ENCODE data around the gene BCAS3.
A peak's percentile ranks its signal among the peaks of the same experiment; 100 is the strongest.
"Not testable (repeated sequence)": the region's sequence is repeated elsewhere in the genome, so short reads cannot be mapped to it uniquely, and the experiment has no call there.

BCAS3 gene

GRCh38 chr17:60677308-60678117, at the start of gene BCAS3:
Gene BCAS3, plus strand, starts transcription at chr17:60677851.
- peak; percentile 99 for DNase-seq (ENCODE audit: low spot score)

- DNase-seq (ENCODE audit: low spot score): no peak
Observed at GRCh38 chr17:60628252-60628889, 49.3 kb upstream of the BCAS3 start.

GRCh38 chr17:60629120-60629519, 48.5 kb upstream of the BCAS3 start:
- no peak for DNase-seq (ENCODE audit: low spot score)

- DNase-seq (ENCODE audit: low spot score): no peak
Observed at GRCh38 chr17:60630352-60630751, 47.3 kb upstream of the BCAS3 start.

- no peak for DNase-seq (ENCODE audit: low spot score)
Observed at GRCh38 chr17:60631119-60631518, 46.5 kb upstream of the BCAS3 start.

GRCh38 chr17:60637683-60638082, 40.0 kb upstream of the BCAS3 start:
- no peak for DNase-seq (ENCODE audit: low spot score)

- no peak for DNase-seq (ENCODE audit: low spot score)
Observed at GRCh38 chr17:60639019-60639330, 38.7 kb upstream of the BCAS3 start.

GRCh38 chr17:60640503-60640902, 37.1 kb upstream of the BCAS3 start:
- DNase-seq (ENCODE audit: low spot score): peak; percentile 14

GRCh38 chr17:60641126-60641525, 36.5 kb upstream of the BCAS3 start:
- DNase-seq (ENCODE audit: low spot score): no peak

- peak; percentile 75 for DNase-seq (ENCODE audit: low spot score)
Observed at GRCh38 chr17:60641810-60642220, 35.8 kb upstream of the BCAS3 start.

- no peak for DNase-seq (ENCODE audit: low spot score)
Observed at GRCh38 chr17:60645918-60646523, 31.6 kb upstream of the BCAS3 start.

- DNase-seq (ENCODE audit: low spot score): no peak
Observed at GRCh38 chr17:60646701-60647100, 30.9 kb upstream of the BCAS3 start.

GRCh38 chr17:60647705-60648104, 29.9 kb upstream of the BCAS3 start:
- DNase-seq (ENCODE audit: low spot score): no peak

GRCh38 chr17:60652454-60653247, 25.0 kb upstream of the BCAS3 start:
- no peak for DNase-seq (ENCODE audit: low spot score)

- DNase-seq (ENCODE audit: low spot score): no peak
Observed at GRCh38 chr17:60653569-60653968, 24.1 kb upstream of the BCAS3 start.

- DNase-seq (ENCODE audit: low spot score): no peak
Observed at GRCh38 chr17:60656499-60656898, 21.2 kb upstream of the BCAS3 start.

GRCh38 chr17:60659156-60659555, 18.5 kb upstream of the BCAS3 start:
- no peak for DNase-seq (ENCODE audit: low spot score)

- DNase-seq (ENCODE audit: low spot score): no peak
Observed at GRCh38 chr17:60661489-60661888, 16.2 kb upstream of the BCAS3 start.

GRCh38 chr17:60664022-60664421, 13.6 kb upstream of the BCAS3 start:
- DNase-seq (ENCODE audit: low spot score): no peak

GRCh38 chr17:60665602-60666001, 12.0 kb upstream of the BCAS3 start:
- DNase-seq (ENCODE audit: low spot score): no peak

- not testable (repeated sequence) for DNase-seq (ENCODE audit: low spot score)
Observed at GRCh38 chr17:60668741-60669140, 8.9 kb upstream of the BCAS3 start.

GRCh38 chr17:60671482-60671881, 6.2 kb upstream of the BCAS3 start:
- no peak for DNase-seq (ENCODE audit: low spot score)

- DNase-seq (ENCODE audit: low spot score): not testable (repeated sequence)
Observed at GRCh38 chr17:60674637-60675036, 3.0 kb upstream of the BCAS3 start.
